ENCODE results near the gene RAPGEF5.

GRCh38 chr7:22216832-22217475 is 140.0 kb downstream of the RAPGEF5 start:
- TF ChIP-seq CTCF (conservative IDR thresholded peaks at IDR 0.05 in 1 of 2, IDR thresholded peaks at IDR 0.05 in 1 of 2; ENCODE audit: extremely low read depth in 1 of 2, insufficient read depth in 1 of 2, low read depth in 1 of 2, low read length in 2 of 2), result no peak
- TF ChIP-seq EZH2 (IDR thresholded peaks at IDR 0.05; ENCODE audit: borderline replicate concordance, low read length), result no peak
